ENCODE results near the gene PSAT1. TPM values are rescaled to one million over a fixed set of nuclear protein-coding genes. Genes with fewer than 3 reads are reported as not detected.

PSAT1 gene
- total RNA-seq, 1 donor from 2014 or later, result 142 TPM

GRCh38 chr9:78365748-78366697 is 69.1 kb downstream of the PSAT1 start:
- TF ChIP-seq, protein P1, sequence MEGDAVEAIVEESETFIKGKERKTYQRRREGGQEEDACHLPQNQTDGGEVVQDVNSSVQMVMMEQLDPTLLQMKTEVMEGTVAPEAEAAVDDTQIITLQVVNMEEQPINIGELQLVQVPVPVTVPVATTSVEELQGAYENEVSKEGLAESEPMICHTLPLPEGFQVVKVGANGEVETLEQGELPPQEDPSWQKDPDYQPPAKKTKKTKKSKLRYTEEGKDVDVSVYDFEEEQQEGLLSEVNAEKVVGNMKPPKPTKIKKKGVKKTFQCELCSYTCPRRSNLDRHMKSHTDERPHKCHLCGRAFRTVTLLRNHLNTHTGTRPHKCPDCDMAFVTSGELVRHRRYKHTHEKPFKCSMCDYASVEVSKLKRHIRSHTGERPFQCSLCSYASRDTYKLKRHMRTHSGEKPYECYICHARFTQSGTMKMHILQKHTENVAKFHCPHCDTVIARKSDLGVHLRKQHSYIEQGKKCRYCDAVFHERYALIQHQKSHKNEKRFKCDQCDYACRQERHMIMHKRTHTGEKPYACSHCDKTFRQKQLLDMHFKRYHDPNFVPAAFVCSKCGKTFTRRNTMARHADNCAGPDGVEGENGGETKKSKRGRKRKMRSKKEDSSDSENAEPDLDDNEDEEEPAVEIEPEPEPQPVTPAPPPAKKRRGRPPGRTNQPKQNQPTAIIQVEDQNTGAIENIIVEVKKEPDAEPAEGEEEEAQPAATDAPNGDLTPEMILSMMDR (IDR thresholded peaks at IDR 0.05; ENCODE audit: insufficient read depth, low read length, severe bottlenecking), result peak; percentile 35
- H3K36me3 ChIP-seq (ENCODE audit: control insufficient read depth, insufficient read depth, low read length), result no peaks in the 10 kb centered on the region
- FAIRE-seq, result no peak

DNA sequence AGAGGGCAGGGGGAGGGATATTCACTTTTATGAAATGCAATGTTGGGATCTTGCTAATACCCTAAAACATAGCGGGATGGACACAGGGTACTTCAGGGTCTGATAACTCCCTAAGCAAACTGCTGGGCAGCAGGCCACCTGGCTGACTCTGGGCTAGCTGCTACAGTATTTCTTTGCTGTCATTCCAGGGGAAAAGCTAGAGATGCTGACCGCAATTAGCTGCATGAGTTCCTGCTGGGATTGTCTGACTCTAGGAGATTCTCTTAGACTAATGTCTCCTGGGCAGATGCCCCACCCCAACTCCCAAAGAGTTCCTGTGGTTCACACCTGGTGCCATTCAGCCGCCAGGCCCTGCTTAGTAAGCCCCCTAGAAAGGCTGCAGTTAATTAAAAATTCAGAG is 69.9 kb downstream of the PSAT1 start:
- DNase-seq (ENCODE audit: low read depth) (no peak), FAIRE-seq (no peak)
- no peaks in the 10 kb centered on the region for H3K36me3 ChIP-seq (ENCODE audit: control insufficient read depth, insufficient read depth, low read length)
- no peaks in the 10 kb centered on the region for H3K27me3 ChIP-seq (ENCODE audit: control insufficient read depth, insufficient read depth, low read length)
- TF ChIP-seq, protein P1 (IDR thresholded peaks at IDR 0.05; ENCODE audit: insufficient read depth, low read length, severe bottlenecking), result no peak
- no peak overlapping the region for H3K4me3 ChIP-seq (ENCODE audit: low read depth, low read length)

More at GRCh38 chr9:78365748-78366697, 69.1 kb downstream of the PSAT1 start:
- Histone ChIP-seq H3K4me3 (ENCODE audit: low read depth, low read length) (no peak overlapping the region), H3K27me3 (ENCODE audit: control insufficient read depth, insufficient read depth, low read length) (no peaks in the 10 kb centered on the region)
- peak; percentile 18 for DNase-seq (ENCODE audit: low read depth)

DNA sequence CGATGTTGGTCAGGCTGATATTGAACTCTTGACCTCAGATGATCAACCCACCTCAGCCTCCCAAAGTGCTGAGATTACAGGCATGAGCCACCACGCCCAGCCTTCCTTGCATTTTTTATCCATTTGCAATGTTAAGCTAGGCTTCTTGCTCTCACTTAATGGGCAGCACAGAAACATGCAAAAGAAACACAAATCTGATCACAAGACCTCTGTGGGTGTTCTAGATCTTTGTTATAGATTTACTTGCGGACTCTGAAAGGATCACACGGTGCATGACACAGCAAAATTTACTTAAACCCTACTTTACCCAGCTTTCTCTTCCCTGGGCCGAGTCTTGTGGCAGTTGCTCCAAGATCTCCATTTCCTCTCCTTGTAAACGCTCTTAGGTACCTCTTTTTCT is 71.3 kb downstream of the PSAT1 start:
- FAIRE-seq (no peak), DNase-seq (ENCODE audit: low read depth) (no peak)
- Histone ChIP-seq H3K36me3 (ENCODE audit: control insufficient read depth, insufficient read depth, low read length) (no peaks in the 10 kb centered on the region), H3K27me3 (ENCODE audit: control insufficient read depth, insufficient read depth, low read length) (no peaks in the 10 kb centered on the region), H3K4me3 (ENCODE audit: low read depth, low read length) (no peak overlapping the region)
- TF ChIP-seq, protein P1 (IDR thresholded peaks at IDR 0.05; ENCODE audit: insufficient read depth, low read length, severe bottlenecking), result no peak

DNA sequence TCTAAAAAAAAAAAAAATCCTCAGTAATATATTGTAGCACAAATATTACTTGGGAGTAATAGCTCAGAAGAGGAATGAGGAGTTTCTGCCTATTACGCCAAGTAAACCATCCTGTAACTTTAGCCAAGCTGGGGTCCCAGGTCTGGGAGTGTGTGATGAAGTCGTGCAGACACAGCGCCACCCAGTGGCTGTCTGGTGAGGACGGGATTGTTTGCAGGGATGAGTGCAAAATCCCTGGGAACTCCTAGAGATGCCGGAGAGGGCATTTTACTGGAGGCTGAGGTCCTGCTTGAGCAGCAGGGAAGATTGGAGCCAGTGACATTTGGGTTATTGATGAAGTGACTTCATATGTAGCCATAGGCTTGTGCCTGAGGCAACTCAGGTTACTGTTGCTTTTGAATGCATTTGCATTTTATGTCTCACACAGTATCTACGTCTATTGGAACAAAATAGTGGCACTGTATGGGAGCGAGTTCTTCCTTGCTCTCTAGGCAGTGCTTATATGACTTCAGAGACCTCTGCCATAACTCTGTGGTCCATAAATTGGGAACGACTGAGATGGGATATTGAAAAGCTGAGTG is 72.8 kb downstream of the PSAT1 start:
- TF ChIP-seq, protein P1 (IDR thresholded peaks at IDR 0.05; ENCODE audit: insufficient read depth, low read length, severe bottlenecking), result peak; percentile 85
- no peaks in the 10 kb centered on the region for H3K36me3 ChIP-seq (ENCODE audit: control insufficient read depth, insufficient read depth, low read length)
- peak; percentile 39 for DNase-seq (ENCODE audit: low read depth)
- no peaks in the 10 kb centered on the region for H3K27me3 ChIP-seq (ENCODE audit: control insufficient read depth, insufficient read depth, low read length)
- H3K4me3 ChIP-seq (ENCODE audit: low read depth, low read length), result no peak overlapping the region
- FAIRE-seq, result no peak

GRCh38 chr9:78370991-78371390 is 74.1 kb downstream of the PSAT1 start:
- Histone ChIP-seq H3K4me3 (ENCODE audit: low read depth, low read length) (no peak overlapping the region), H3K27me3 (ENCODE audit: control insufficient read depth, insufficient read depth, low read length) (no peaks in the 10 kb centered on the region), H3K36me3 (ENCODE audit: control insufficient read depth, insufficient read depth, low read length) (no peaks in the 10 kb centered on the region)
- no peak for DNase-seq (ENCODE audit: low read depth)
- TF ChIP-seq, protein P1 (IDR thresholded peaks at IDR 0.05; ENCODE audit: insufficient read depth, low read length, severe bottlenecking), result no peak
- FAIRE-seq, result no peak
